ENCODE results near the gene ZDHHC21. TPM values are rescaled to one million over a fixed set of nuclear protein-coding genes. Genes with fewer than 3 reads are reported as not detected.

The ZDHHC21 gene
- total and polyA plus RNA-seq, 9 of the 15 experiments (the other 6 are each of a cell fraction or from before 2014, with no cell fraction given) = 0.10 to 1.9 (median 1.00) TPM

DNA sequence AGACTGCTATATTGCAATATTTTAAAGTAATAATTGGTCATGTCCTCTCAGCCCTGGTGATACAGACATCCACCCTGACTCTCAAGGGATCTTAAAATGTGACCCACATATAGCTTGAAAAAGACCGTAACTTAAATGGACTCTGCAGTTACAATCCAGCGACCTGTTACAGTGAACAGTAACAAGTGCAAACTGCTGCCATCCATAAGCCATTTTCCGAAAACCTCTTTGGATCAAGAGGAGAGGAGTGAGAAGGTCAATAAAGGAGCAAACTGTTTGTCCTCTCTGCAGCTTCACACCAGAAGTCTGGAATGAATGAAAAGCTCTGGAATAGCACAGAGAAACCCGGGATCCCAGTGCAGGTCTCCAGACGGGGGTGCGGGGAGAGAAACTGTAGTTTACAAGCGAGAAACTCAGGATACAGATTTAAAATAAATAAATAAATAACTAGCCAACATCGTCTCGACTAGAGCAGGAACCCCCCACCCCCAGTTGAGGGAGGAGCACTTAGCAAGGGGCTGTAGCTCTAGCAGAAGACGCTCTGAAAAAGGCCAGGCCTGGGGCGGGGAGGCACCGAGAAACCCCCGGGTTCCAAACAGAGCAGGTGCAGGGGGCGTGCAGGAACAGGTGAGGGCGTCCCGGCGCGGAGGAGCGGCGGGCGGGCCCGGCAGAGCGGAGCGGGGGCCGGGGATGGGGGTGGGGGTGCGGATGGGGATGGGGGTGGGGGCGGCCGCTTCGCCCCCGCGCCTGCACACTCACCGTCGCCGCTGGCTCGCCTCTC is 572 bp downstream of the ZDHHC21 start (continued):
- TF ChIP-seq, protein P1, sequence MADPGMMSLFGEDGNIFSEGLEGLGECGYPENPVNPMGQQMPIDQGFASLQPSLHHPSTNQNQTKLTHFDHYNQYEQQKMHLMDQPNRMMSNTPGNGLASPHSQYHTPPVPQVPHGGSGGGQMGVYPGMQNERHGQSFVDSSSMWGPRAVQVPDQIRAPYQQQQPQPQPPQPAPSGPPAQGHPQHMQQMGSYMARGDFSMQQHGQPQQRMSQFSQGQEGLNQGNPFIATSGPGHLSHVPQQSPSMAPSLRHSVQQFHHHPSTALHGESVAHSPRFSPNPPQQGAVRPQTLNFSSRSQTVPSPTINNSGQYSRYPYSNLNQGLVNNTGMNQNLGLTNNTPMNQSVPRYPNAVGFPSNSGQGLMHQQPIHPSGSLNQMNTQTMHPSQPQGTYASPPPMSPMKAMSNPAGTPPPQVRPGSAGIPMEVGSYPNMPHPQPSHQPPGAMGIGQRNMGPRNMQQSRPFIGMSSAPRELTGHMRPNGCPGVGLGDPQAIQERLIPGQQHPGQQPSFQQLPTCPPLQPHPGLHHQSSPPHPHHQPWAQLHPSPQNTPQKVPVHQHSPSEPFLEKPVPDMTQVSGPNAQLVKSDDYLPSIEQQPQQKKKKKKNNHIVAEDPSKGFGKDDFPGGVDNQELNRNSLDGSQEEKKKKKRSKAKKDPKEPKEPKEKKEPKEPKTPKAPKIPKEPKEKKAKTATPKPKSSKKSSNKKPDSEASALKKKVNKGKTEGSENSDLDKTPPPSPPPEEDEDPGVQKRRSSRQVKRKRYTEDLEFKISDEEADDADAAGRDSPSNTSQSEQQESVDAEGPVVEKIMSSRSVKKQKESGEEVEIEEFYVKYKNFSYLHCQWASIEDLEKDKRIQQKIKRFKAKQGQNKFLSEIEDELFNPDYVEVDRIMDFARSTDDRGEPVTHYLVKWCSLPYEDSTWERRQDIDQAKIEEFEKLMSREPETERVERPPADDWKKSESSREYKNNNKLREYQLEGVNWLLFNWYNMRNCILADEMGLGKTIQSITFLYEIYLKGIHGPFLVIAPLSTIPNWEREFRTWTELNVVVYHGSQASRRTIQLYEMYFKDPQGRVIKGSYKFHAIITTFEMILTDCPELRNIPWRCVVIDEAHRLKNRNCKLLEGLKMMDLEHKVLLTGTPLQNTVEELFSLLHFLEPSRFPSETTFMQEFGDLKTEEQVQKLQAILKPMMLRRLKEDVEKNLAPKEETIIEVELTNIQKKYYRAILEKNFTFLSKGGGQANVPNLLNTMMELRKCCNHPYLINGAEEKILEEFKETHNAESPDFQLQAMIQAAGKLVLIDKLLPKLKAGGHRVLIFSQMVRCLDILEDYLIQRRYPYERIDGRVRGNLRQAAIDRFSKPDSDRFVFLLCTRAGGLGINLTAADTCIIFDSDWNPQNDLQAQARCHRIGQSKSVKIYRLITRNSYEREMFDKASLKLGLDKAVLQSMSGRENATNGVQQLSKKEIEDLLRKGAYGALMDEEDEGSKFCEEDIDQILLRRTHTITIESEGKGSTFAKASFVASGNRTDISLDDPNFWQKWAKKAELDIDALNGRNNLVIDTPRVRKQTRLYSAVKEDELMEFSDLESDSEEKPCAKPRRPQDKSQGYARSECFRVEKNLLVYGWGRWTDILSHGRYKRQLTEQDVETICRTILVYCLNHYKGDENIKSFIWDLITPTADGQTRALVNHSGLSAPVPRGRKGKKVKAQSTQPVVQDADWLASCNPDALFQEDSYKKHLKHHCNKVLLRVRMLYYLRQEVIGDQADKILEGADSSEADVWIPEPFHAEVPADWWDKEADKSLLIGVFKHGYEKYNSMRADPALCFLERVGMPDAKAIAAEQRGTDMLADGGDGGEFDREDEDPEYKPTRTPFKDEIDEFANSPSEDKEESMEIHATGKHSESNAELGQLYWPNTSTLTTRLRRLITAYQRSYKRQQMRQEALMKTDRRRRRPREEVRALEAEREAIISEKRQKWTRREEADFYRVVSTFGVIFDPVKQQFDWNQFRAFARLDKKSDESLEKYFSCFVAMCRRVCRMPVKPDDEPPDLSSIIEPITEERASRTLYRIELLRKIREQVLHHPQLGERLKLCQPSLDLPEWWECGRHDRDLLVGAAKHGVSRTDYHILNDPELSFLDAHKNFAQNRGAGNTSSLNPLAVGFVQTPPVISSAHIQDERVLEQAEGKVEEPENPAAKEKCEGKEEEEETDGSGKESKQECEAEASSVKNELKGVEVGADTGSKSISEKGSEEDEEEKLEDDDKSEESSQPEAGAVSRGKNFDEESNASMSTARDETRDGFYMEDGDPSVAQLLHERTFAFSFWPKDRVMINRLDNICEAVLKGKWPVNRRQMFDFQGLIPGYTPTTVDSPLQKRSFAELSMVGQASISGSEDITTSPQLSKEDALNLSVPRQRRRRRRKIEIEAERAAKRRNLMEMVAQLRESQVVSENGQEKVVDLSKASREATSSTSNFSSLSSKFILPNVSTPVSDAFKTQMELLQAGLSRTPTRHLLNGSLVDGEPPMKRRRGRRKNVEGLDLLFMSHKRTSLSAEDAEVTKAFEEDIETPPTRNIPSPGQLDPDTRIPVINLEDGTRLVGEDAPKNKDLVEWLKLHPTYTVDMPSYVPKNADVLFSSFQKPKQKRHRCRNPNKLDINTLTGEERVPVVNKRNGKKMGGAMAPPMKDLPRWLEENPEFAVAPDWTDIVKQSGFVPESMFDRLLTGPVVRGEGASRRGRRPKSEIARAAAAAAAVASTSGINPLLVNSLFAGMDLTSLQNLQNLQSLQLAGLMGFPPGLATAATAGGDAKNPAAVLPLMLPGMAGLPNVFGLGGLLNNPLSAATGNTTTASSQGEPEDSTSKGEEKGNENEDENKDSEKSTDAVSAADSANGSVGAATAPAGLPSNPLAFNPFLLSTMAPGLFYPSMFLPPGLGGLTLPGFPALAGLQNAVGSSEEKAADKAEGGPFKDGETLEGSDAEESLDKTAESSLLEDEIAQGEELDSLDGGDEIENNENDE (IDR thresholded peaks at IDR 0.05; ENCODE audit: low read depth, low read length) = no peak

Data from K562 (cell line).